ENCODE measurements around the gene GTF3C2.

The GTF3C2 gene

GRCh38 chr2:27375513-27376099 lies 19.0 kb upstream of the GTF3C2 start (continued):
- TF ChIP-seq, protein P1, sequence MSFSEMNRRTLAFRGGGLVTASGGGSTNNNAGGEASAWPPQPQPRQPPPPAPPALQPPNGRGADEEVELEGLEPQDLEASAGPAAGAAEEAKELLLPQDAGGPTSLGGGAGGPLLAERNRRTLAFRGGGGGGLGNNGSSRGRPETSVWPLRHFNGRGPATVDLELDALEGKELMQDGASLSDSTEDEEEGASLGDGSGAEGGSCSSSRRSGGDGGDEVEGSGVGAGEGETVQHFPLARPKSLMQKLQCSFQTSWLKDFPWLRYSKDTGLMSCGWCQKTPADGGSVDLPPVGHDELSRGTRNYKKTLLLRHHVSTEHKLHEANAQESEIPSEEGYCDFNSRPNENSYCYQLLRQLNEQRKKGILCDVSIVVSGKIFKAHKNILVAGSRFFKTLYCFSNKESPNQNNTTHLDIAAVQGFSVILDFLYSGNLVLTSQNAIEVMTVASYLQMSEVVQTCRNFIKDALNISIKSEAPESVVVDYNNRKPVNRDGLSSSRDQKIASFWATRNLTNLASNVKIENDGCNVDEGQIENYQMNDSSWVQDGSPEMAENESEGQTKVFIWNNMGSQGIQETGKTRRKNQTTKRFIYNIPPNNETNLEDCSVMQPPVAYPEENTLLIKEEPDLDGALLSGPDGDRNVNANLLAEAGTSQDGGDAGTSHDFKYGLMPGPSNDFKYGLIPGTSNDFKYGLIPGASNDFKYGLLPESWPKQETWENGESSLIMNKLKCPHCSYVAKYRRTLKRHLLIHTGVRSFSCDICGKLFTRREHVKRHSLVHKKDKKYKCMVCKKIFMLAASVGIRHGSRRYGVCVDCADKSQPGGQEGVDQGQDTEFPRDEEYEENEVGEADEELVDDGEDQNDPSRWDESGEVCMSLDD (tag by site-specific recombination; IDR thresholded peaks at IDR 0.05): no peak
- no peak for TF ChIP-seq ZFP41 (tag by site-specific recombination; IDR thresholded peaks at IDR 0.05; ENCODE audit: borderline replicate concordance)
- no peak for TF ChIP-seq HIC1 (tag by site-specific recombination; IDR thresholded peaks at IDR 0.05)
- TF ChIP-seq ZNF174 (tag by site-specific recombination; IDR thresholded peaks at IDR 0.05): no peak
- TF ChIP-seq, protein P2, sequence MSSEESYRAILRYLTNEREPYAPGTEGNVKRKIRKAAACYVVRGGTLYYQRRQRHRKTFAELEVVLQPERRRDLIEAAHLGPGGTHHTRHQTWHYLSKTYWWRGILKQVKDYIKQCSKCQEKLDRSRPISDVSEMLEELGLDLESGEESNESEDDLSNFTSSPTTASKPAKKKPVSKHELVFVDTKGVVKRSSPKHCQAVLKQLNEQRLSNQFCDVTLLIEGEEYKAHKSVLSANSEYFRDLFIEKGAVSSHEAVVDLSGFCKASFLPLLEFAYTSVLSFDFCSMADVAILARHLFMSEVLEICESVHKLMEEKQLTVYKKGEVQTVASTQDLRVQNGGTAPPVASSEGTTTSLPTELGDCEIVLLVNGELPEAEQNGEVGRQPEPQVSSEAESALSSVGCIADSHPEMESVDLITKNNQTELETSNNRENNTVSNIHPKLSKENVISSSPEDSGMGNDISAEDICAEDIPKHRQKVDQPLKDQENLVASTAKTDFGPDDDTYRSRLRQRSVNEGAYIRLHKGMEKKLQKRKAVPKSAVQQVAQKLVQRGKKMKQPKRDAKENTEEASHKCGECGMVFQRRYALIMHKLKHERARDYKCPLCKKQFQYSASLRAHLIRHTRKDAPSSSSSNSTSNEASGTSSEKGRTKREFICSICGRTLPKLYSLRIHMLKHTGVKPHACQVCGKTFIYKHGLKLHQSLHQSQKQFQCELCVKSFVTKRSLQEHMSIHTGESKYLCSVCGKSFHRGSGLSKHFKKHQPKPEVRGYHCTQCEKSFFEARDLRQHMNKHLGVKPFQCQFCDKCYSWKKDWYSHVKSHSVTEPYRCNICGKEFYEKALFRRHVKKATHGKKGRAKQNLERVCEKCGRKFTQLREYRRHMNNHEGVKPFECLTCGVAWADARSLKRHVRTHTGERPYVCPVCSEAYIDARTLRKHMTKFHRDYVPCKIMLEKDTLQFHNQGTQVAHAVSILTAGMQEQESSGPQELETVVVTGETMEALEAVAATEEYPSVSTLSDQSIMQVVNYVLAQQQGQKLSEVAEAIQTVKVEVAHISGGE (tag by site-specific recombination; conservative IDR thresholded peaks at IDR 0.05; ENCODE audit: low read depth): no peak
- TF ChIP-seq ZNF223 (tag by site-specific recombination; IDR thresholded peaks at IDR 0.05): no peak
- TF ChIP-seq, protein P3, sequence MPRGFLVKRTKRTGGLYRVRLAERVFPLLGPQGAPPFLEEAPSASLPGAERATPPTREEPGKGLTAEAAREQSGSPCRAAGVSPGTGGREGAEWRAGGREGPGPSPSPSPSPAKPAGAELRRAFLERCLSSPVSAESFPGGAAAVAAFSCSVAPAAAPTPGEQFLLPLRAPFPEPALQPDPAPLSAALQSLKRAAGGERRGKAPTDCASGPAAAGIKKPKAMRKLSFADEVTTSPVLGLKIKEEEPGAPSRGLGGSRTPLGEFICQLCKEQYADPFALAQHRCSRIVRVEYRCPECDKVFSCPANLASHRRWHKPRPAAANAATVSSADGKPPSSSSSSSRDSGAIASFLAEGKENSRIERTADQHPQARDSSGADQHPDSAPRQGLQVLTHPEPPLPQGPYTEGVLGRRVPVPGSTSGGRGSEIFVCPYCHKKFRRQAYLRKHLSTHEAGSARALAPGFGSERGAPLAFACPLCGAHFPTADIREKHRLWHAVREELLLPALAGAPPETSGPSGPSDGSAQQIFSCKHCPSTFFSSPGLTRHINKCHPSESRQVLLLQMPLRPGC (tag by site-specific recombination; IDR thresholded peaks at IDR 0.05): no peak
- no peak for TF ChIP-seq ZNF426 (tag by site-specific recombination; IDR thresholded peaks at IDR 0.05)
- no peak for TF ChIP-seq ZBTB48 (tag by site-specific recombination; IDR thresholded peaks at IDR 0.05)

DNA sequence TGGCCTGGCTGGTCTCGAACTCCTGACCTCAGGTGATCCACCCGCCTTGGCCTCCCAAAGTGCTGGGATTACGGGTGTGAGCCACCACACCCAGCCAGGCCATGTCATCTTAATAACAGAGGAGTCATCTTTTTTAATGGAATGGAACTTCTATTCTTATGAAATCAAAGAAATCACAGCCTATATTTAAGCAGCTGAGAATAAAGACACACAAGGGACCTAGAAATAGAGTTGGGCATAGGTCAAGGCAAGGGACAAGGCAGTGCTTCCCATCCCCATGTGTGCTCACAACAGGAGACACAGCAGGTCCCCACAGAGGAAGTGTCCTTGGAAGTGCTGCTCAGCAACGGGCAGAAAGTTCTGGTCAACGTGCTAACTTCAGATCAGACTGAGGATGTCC lies 17.0 kb upstream of the GTF3C2 start:
- Histone ChIP-seq H3K27ac (ENCODE audit: extremely low read depth, low read depth, low read length) (no peak overlapping the region), H3K36me3 (ENCODE audit: control insufficient read depth in 2 of 2, insufficient read depth in 1 of 2, low read length in 2 of 2) (peaks cover 27 to 70% of the 10 kb centered on the region in 2 experiments), H3K4me3 (ENCODE audit: low read depth, low read length) (no peak overlapping the region), H3K9me3 (ENCODE audit: control insufficient read depth, insufficient read depth, low read depth, low read length) (no peaks in the 10 kb centered on the region), H3K4me1 (ENCODE audit: control insufficient read depth, insufficient read depth, low read length) (no peaks in the 10 kb centered on the region)
- POLR2A ChIA-PET: no interaction called here
- CTCF ChIA-PET: interaction anchor here (0.6 kb wide), 1 partner anchor 82 kb away, joined by 3 read pairs; no protein-coding TSS in a partner anchor
- TF ChIP-seq, protein P4, sequence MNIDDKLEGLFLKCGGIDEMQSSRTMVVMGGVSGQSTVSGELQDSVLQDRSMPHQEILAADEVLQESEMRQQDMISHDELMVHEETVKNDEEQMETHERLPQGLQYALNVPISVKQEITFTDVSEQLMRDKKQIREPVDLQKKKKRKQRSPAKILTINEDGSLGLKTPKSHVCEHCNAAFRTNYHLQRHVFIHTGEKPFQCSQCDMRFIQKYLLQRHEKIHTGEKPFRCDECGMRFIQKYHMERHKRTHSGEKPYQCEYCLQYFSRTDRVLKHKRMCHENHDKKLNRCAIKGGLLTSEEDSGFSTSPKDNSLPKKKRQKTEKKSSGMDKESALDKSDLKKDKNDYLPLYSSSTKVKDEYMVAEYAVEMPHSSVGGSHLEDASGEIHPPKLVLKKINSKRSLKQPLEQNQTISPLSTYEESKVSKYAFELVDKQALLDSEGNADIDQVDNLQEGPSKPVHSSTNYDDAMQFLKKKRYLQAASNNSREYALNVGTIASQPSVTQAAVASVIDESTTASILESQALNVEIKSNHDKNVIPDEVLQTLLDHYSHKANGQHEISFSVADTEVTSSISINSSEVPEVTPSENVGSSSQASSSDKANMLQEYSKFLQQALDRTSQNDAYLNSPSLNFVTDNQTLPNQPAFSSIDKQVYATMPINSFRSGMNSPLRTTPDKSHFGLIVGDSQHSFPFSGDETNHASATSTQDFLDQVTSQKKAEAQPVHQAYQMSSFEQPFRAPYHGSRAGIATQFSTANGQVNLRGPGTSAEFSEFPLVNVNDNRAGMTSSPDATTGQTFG (tag by site-specific recombination; IDR thresholded peaks at IDR 0.05; ENCODE audit: borderline replicate concordance): no peak
- TF ChIP-seq ZSCAN23 (tag by site-specific recombination; IDR thresholded peaks at IDR 0.05) (no peak), ZNF660 (tag by site-specific recombination; IDR thresholded peaks at IDR 0.05) (no peak), ZNF292 (tag by site-specific recombination; IDR thresholded peaks at IDR 0.05; ENCODE audit: borderline replicate concordance, low read depth) (no peak), ZNF596 (tag by site-specific recombination; IDR thresholded peaks at IDR 0.05) (no peak), ZNF623 (tag by site-specific recombination; IDR thresholded peaks at IDR 0.05) (no peak), ZNF214 (tag by site-specific recombination; IDR thresholded peaks at IDR 0.05; ENCODE audit: borderline replicate concordance) (no peak), ZNF23 (tag by site-specific recombination; IDR thresholded peaks at IDR 0.05; ENCODE audit: borderline replicate concordance) (no peak), ZNF571 (tag by site-specific recombination; IDR thresholded peaks at IDR 0.05) (no peak), ZBTB8A (tag by site-specific recombination; IDR thresholded peaks at IDR 0.05) (no peak), AEBP2 (tag by site-specific recombination; IDR thresholded peaks at IDR 0.05; ENCODE audit: borderline replicate concordance) (no peak), EGR2 (tag by site-specific recombination; IDR thresholded peaks at IDR 0.05; ENCODE audit: low read depth) (no peak), ZNF514 (tag by site-specific recombination; IDR thresholded peaks at IDR 0.05) (no peak), ZNF174 (tag by site-specific recombination; IDR thresholded peaks at IDR 0.05) (no peak)
